HG03108 (cell line): ENCODE measurements around the gene HSPBP1.

Experiments
- ATAC-seq: cut with Tn5 transposase; IDR thresholded peaks from one replicate; pipeline ENCODE4 v1.9.1; 2021; ENCODE audit warnings: moderate library complexity; ENCODE audit not compliant: unreplicated experiment

The HSPBP1 gene

DNA sequence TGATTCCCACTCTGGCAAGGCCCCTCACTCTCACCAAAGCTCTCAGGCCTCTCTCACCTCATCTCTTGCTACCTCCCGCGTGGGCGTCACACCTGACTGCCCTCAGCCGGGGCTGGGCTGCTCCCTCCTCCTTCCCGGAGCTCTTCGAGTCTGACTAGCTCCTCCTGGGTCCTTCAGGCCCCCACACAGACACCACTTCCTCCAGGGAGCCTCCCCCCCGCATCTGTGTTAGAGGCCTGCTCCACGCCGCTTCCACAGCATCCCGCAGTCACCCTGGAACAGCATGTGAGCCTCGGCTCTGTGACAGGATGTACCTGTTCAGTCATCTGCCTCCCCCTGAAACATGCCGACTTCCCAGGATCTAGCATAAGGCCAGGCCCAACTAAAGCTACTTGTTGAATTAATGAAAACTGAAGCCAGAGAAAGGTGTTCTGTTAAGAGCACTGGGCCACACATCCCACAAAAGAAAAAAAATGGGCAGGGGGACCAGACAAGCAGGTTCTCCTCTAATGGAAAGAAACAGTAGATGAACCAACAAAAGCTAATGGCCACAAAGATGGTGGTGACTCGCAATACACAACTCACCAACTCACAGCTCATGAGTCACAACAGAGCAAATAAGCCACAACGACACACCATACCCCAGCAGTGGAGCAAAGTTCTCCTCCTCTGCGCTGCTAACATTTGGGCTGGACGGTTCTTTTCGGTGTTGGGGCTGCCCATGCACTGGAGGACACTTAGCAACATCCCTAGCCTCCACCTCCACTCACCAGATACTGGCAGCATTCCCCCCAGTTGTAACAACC is 24.1 kb downstream of the HSPBP1 start:
- no peak for ATAC-seq

DNA sequence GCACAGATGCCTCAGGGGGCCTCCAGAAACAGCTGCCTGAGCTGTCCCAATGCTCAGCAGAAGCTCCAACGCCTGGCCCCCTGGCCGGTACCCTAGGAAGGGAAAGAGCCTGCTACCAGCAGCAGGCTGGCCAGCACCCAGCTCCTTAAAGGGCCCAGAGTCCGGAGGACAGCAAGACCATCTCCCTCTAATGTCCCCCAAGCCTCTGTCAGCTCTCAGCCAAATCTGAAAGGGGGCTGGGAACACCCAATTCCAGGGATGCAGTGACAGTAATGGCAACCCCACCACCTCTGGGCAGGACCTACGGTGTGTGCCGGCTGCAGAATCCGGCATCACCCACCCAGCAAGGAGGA is 25.3 kb downstream of the HSPBP1 start:
- ATAC-seq, result no peak

DNA sequence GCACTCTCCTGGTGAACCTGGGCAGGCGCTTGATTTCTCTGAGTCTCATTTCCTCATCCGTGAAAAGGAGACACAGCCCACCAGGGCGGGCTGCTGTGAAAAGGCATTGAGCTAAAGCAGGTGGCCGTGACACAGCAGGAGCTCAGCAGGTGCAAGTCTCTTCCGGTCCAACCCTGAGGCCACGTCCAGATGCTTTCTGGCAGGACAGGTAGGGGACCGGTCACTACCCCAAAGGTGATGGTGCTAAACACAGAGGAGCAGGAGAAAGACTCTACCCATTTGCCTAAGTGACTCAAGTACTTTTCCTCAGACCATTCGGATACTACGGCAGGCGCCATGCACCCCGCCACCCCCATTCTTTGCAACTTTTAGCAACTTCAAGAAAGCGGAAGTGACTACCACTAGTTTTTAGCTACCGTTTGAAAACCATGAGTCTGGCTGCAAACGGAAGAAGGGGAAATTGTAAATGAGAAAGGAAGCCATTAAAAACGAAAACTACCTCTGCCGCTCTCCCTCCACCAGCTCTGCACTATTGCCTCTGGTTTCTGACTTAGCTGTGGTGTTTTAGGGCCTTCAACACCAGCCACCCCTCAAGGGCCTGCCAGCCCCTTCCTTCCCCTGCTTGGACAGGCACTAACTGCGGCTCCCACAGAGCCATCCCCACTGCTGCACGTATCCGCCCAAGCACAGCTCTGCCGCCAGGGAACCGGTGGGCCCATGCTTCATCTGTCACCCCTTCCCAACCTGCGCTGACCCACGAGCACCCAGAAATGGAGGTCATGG is 25.9 kb downstream of the HSPBP1 start:
- ATAC-seq, result peak; percentile 32

DNA sequence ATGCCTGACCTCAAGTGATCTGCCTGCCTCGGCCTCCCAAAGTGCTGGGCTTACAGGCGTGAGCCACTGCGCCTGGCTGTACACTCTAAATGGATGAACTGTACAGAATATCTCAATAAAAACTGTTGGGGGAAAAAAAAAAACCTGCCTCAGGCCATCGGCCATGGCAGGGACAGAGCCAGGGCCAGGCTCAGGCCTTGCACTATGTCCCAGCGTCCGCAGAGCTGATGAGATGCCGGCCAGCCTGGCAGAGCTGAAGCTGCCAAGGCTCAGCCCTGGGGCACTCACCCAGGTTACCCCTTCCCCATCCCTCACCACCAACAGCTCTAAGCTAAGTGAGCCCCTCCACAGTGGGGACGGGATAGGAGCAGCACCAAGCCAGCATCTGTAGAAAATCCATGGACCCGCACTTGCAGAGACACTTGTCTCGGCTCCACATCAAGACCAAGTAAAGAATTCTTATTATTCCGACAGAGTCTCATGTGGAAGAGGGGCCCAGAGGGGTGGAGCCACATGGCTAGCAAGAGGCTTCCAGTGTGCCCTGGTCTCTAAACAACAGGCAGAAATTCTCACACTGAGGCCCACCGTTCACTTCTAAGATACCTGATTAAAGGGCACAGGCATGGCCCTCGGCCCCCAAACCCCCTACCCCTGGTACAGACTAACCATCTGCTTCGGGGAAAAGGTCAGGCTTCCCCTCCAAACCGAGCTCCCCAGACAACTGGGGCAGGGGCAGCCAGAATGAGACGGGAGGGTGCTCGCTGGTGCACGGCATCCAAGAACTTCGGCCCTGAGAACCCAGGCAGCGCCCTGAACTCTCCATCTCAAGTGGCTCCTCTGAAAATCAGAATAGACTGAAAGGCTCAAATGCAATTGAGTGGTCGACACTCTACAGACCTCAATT is 26.9 kb downstream of the HSPBP1 start:
- ATAC-seq, result no peak

DNA sequence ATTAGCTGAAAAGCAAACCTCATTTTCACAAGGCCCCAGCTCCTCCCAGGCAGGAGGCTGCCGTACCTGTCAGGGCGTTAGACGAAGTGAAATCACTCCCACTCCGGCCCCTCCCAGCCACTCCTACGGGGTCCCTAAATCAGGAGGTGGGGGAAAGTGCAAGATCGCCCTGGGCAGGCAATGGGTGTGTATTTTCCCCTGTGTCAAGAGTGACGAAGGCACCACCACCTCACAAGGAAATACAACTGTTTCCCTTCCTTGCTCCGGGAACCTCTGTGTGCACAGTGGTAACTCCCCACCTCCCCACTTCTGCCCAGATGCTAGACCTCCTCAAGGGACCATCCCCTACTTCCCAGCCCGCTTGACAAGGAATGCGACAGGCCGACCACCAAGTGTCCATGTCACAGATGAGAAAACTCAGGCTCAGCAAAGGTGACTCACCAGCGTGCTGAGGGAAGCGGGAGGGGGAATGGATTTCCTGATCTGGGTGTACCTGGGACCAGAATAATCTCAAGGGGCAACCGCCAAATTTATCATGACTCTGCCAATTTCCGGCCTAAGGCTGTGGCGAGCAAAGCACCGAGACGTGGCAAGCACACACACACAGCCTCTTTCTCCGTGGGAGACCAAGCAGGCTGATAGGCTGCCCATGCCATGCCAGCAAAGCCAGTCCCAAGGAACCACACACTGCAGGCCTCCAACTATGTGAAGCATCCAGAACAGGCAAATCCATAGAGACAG is 28.4 kb downstream of the HSPBP1 start:
- ATAC-seq, result no peak

DNA sequence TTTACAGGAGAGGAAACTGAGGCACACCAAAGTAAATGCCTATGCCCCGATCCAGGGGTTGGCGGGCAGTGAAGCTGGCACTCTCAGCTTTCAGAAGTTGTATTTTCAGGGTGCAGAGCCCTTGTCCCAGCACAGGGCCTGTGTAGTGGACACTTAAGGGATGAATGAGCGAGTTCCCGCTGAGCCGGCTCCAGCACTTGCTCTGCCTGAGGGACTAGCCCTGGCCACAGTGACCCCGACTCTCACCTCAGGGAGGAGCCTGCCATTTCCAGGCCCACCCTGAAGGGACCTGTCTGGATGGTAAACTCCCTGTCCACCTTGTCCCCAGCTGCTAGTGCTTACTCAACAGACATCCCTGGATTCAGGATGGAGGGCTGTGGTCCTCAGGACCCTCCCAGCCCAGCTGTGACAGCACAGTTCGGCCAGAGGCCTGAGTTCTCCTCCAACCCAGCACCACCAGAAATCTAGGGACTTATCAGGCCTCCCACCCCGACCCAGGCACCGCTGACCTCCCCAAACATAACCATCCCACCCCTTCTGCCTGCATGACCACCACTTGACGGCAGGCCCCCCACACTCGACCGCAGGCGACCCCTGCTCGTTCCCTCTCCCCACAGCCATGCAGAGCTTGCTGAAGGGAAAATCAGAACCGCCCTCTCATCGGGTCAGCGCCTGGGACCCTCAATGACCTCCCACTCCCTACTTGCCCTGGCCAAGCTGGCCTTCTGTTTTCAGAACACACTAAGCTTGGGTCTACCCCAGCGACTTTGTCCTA is 29.5 kb downstream of the HSPBP1 start:
- ATAC-seq, result no peak

DNA sequence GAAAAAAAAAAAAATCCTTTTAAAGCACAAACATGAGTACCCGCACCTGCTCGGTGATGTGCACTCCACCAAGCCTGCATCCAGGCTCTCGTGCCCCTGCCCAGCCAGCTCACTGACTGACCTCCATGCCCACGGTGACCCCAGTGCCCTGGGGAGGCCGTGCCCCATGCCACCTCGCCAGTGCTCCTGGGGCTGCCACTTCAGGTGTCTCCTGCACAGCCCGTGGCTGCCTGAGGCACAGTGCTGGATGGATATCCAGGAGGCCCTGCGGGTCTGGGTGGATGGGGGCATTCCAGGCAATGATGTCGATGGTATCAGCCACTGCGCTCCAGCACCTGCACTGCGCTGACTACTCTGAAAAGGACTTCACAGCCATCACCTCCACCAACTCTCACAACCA is 30.1 kb downstream of the HSPBP1 start:
- ATAC-seq, result no peak

DNA sequence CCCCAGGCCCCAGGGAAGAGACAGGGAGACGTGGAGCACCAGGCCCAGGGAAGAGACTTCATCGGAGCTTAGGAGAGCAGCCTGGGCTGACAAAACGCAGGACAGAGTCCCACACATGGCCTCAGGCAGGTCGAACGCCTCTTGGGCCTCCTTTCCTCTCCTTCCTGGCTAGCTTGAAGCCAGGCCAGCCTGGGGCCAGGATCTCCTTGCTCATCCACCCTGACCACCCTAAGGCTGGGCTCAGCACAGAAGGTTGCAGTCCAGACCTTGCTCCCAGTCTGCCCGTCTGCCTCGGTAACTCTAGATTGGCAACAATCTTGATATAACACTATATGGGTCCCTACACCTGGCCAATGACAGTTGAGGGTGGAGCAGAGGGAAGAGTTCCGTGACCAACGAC is 31.2 kb downstream of the HSPBP1 start:
- no peak for ATAC-seq

DNA sequence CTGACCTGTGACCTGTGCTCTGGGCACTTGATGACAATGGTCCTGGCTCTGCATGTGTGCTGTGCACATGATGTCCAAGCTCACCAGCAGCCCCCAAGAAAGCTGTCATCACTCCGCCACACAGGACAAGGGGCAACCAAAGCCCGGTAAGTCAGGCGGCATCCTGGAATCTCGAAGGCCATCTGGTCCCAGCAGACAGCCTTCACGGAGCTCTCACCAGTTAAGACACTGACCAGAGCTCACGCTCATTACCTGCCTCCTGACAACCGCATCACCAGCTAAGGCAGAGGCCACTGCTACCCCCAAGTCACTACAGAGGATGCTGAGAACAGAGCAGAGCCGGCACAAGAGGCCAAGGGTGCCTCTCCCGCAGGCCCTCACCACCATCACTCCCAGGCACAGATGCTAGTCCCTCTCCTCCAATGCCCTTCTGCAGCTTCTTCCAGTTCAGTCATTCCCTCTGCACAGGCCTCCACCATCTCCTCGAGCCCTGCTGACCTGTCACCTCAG is 31.7 kb downstream of the HSPBP1 start:
- ATAC-seq, result no peak

DNA sequence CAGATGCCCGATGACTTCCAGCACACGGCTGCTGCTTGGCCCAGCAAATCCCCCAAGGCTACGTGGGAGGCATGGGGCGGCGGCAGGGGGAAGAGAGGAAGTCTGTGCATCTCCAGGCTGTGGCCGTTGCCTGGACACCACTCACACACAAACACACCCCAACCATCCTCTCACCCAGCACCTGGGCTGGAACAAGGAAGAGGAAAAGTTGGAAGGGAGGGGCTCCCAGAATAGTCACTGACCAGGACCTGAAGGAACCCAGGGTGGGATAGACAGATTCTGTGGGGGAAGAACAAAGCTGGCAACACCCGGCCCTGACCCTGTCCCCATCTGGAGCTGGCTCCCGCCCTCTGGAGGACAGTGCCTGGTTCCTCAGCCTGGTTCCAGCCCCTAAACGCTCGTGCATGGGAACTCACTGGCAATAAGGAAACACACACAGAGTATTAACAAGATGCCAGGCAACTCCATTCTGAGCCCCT is 32.2 kb downstream of the HSPBP1 start:
- no peak for ATAC-seq

DNA sequence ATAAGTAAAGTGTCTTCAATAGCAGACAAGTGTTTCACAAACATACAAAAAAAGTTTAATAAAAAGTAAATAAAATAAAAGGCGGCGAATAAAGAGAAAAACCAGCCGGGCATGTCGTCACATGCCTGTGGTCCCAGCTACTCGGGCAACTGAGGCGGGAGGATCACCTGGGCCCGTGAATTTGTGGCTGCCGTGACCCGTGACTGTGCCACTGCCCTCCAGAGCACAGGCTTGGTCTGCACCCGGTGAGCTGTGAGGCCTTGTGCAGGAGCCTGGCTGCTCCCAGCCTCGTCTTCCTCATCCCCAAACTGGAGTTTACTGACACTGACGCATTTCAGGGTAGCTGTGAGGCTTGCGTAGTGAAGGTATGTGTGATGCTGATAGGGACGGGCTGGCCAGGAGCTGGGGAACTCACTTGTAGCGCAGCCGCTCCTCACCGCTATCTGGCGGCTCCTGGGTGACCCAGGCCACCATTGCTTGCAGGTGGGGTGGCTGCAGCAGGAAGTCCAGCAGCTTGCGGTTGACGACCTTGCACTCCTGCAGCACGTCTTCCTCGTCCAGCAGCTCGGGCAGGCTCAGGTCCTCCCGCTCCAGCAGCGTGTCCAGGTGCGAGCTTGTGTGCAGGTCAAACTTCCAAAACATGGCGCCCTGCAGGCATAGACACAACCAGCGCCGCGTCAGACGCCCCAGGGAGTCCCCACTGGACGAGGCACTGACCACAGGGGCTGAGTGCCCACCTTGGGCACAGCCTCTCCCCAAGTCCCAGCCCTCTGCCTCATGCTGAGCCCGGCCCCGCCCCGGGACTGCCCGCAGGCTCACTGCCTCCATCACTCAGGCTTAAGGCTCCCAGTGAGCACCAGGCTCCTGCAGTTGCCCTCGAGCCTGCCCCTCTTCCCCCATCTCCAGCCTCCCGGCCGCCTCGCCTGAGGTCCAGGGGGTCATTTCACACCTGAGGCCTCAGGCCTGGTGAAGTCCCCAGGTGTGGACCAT is 33.2 kb downstream of the HSPBP1 start:
- ATAC-seq, result no peak

DNA sequence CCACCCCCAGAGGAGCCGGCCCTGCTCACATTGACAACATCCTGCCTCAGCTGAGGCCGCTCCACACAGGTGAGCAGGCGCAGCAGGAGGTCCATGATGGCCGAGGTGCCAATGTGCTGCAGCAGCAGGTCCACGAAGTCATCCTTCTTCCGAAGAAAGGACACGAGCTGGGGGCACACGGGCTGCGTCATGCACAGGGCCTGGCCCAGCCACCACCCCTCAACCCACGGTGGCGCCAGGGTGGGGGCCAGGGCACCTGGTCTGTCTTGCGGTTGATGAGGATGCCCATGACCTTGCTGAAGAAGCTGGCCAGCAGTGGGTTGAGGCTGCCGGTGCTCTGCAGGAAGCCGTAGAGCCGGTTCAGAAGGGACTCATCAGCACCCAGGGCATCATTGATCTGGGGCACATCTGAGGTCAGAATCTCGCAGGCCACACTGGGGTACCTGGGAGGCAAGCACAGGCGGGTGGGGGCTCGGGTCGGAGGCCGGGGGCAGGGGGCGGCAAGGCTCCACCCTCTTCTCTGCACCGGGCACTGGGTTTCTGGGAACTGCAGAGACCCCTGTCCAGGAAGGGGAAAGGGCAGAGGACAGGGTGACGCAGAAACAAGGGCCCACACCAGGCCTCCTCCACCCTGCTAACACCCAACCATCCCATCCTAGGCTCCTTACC is 34.5 kb downstream of the HSPBP1 start:
- ATAC-seq, result no peak

DNA sequence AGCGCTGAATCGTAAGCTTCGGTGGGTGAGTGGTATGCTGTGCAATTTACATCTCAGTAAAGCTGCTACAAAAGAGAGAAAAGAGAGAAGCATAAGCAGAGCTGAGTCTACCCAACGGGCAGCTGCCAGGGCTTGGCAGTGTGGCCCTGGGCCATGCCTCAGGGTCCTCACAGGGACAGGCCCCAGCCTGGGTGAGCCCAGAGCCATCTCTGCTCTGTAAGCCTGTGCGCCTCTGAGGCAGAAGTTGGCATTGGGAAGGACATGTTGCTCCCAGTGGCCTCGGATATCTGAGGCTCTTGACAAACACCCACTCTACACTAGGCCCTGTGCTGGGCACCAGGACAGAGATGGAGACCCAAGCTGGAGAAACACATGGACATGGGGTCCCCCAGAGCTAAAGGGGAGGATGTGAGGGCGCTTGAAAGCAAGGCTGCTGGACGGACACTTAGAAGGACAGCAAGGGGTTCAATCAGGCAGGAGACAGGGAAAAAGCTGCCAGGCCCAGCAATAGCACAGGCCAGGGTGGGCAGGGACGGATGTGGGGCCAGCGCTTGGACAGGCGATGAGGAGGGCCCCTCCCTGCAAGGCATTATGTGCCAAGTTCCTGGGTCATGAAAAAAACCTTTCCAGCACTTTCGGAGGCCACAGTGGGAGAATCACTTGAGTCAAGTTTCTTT is 35.8 kb downstream of the HSPBP1 start:
- ATAC-seq, result no peak

DNA sequence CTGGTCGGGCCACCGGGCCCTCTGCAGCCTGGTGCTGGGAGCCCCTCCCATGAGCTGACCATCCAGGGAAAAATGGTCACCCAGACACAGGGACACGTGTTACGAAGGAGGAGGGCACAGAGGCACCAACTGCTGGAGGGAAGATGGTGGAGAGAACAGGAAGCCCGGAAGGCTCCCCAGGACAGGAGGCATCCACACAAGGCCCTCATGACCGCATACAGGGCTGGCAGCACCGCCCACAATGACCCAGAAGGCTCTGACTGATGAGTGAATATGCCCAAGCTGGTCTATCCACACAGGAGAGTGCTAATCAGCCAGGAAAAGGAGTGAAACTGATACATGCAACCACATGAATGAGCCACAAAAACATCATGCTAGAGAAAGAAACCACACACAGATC is 37.4 kb downstream of the HSPBP1 start:
- ATAC-seq, result no peak

DNA sequence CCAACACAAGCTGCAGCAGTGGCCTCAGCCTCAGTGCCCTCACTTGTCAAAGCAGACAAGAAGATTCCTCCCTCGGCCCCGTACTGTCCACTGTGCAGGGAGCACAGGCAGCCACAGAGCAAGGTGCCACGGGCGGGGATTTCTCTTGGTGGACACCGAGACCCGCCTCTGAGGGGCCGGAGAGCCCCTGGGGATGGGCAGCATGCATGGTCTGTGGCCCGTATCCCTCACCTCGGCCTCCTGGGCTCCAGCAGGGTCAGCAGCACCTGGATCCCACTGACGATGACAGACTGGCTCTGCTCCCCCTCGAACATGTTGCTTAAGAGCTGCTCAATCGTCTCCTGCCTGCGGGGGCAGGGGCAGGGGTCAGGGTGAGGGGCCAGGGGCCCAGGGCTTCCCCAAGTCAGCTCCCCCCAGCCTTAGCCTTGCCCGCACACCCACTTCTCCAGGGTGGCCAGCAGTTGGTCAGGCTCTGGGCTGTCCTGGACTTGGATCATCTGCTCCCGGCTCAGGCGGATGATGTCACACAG is 37.9 kb downstream of the HSPBP1 start:
- ATAC-seq, result no peak

DNA sequence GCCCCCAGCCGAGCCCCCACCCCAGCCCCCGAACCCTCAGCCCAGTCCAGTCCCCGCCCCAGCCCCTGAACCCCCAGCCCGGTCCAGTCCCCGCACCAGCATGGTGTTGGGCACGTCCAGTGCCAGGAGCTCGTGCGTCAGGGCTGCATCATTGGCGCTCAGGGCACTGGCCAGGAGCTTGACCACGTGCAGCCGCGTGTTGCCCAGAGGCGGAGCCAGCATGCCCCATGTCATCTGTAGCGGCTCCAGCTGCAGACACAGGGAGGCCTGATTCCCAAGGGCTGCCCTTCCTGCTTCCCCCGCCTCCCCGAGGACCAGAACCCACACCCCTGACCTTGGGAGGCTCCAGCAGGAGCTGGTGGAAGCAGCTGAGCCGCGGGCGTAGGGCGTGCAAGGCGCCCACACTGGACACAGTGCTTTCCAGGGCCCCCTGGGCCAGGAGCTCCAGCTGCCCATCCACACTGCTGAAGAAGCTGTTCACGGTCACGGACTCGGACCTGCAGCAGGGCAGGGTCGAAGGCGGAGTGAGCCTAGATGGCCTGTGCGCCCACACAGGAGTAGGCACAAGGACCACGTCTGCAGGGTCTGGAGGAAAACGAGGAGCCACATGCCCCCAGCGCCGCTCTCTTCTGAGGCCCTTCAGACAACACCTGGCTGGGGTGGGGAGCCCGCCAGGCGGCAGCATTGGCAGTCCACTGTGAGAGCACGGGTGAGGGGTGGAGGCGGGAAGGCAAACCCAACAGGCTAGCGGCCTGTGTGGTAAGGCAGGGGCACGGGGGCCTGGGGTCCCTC is 38.6 kb downstream of the HSPBP1 start:
- no peak for ATAC-seq
